WTC11 (cell line): ENCODE results near the gene ZNF467. TPM values are rescaled to one million over a fixed set of nuclear protein-coding genes. Genes with fewer than 3 reads are reported as not detected.

Source experiments
- ATAC-seq: fragments of 200-7000 bp; cut with Tn5 transposase; 2 replicates; pipeline ENCODE4 v1.10.0; 2021; ENCODE audit warnings: mild to moderate bottlenecking, moderate library complexity
- Bru-seq: library from RNA; stranded (reverse); fragments of 400-500 nt; gene quantifications from one replicate; lab custom pipeline; 2021; lab: Mats Ljungman, UMichigan
- CTCF ChIA-PET: fragments of 300-600 bp; sonication (Branson Sonifier 250); formaldehyde crosslinking; loops from one replicate; lab custom pipeline; 2021; ENCODE audit warnings: antibody characterized with exemption; lab: Charles Lee
- POLR2A ChIA-PET: fragments of 350-600 bp; sonication (Branson Sonifier 250); formaldehyde crosslinking; loops from one replicate; lab custom pipeline; 2021; ENCODE audit warnings: antibody characterized with exemption; lab: Charles Lee
- DNase-seq: peaks from one replicate; pipeline ENCODE4 v3.0.0; 2021; ENCODE audit warnings: low spot score
- H3K27ac Mint-ChIP-seq: 2 replicates; pipeline ENCODE4 v1.8.0; 2021; ENCODE audit warnings: mixed read lengths
- H3K27me3 Mint-ChIP-seq: 2 replicates; pipeline ENCODE4 v1.8.0; 2021; ENCODE audit warnings: low read depth, mild to moderate bottlenecking, moderate library complexity, mixed read lengths
- H3K36me3 Mint-ChIP-seq: 2 replicates; pipeline ENCODE4 v1.8.0; 2021; ENCODE audit warnings: mixed read lengths
- H3K4me1 Mint-ChIP-seq: 2 replicates; pipeline ENCODE4 v1.8.0; 2022; ENCODE audit warnings: mixed read lengths
- H3K4me3 Mint-ChIP-seq: 2 replicates; pipeline ENCODE4 v1.8.0; 2021; ENCODE audit warnings: mild to moderate bottlenecking, moderate library complexity, mixed read lengths
- H3K9me3 Mint-ChIP-seq: 2 replicates; pipeline ENCODE4 v1.8.0; 2021; ENCODE audit warnings: mixed read lengths
- ARID4B ChIP-seq: sonication (generic); formaldehyde crosslinking; IDR thresholded peaks from 2 replicates; pipeline ENCODE4 v1.8.0; 2023; ENCODE audit warnings: missing genetic modification reagents, mild to moderate bottlenecking, borderline replicate concordance
- E2F1 ChIP-seq: sonication (generic); formaldehyde crosslinking; IDR thresholded peaks from 2 replicates; pipeline ENCODE4 v1.8.0; 2022; ENCODE audit warnings: mild to moderate bottlenecking, missing genetic modification reagents
- FOXJ3 ChIP-seq: sonication (generic); formaldehyde crosslinking; IDR thresholded peaks from 2 replicates; pipeline ENCODE4 v1.9.0; 2021; ENCODE audit warnings: missing genetic modification reagents, mild to moderate bottlenecking, borderline replicate concordance
- GABPB1 ChIP-seq: sonication (generic); formaldehyde crosslinking; IDR thresholded peaks from 2 replicates; pipeline ENCODE4 v1.8.1; 2023; ENCODE audit warnings: mild to moderate bottlenecking, missing genetic modification reagents
- GTF2I ChIP-seq: fragments of 250-450 bp; sonication (Bioruptor Pico); conservative IDR thresholded peaks from 2 replicates; pipeline ENCODE4 v1.4.0; 2021; ENCODE audit warnings: mild to moderate bottlenecking
- MLX ChIP-seq: sonication (generic); formaldehyde crosslinking; IDR thresholded peaks from 2 replicates; pipeline ENCODE4 v1.8.1; 2023; ENCODE audit warnings: mild to moderate bottlenecking, missing genetic modification reagents, moderate library complexity
- MYBL2 ChIP-seq: sonication (generic); formaldehyde crosslinking; IDR thresholded peaks from 2 replicates; pipeline ENCODE4 v1.8.1; 2023; ENCODE audit warnings: mild to moderate bottlenecking, moderate library complexity, missing genetic modification reagents
- STAT6 ChIP-seq: sonication (generic); formaldehyde crosslinking; conservative IDR thresholded peaks from 2 replicates; pipeline ENCODE4 v1.8.1; 2023; ENCODE audit warnings: mild to moderate bottlenecking, low read depth, missing genetic modification reagents, moderate library complexity
- TEAD1 ChIP-seq: sonication (generic); formaldehyde crosslinking; IDR thresholded peaks from 2 replicates; pipeline ENCODE4 v1.8.0; 2022; ENCODE audit warnings: mild to moderate bottlenecking, missing genetic modification reagents
- ZNF423 ChIP-seq: fragments of 250-450 bp; sonication (Bioruptor Pico); IDR thresholded peaks from 2 replicates; pipeline ENCODE4 v2.1.2; 2022; ENCODE audit warnings: mild to moderate bottlenecking, moderate library complexity
- long read RNA-seq, 3 experiments: library from RNA in 1 of 3; library from capped mRNA in 1 of 3; library from polyadenylated mRNA in 1 of 3; unstranded in 2 of 3; stranded (forward) in 1 of 3; transcript quantifications; one replicate each; pipeline ENCODE4 v2.0.0, GENCODE V29; 2021
- total RNA-seq: library from RNA; stranded (reverse); gene quantifications from 3 replicates; pipeline ENCODE4 v1.2.3, GENCODE V29; 2021
- TF ChIP-seq, protein P1 (sequence below): sonication (generic); formaldehyde crosslinking; IDR thresholded peaks from 2 replicates; pipeline ENCODE4 v1.8.0; 2022; ENCODE audit warnings: mild to moderate bottlenecking, missing genetic modification reagents

ZNF467 gene, protein sequence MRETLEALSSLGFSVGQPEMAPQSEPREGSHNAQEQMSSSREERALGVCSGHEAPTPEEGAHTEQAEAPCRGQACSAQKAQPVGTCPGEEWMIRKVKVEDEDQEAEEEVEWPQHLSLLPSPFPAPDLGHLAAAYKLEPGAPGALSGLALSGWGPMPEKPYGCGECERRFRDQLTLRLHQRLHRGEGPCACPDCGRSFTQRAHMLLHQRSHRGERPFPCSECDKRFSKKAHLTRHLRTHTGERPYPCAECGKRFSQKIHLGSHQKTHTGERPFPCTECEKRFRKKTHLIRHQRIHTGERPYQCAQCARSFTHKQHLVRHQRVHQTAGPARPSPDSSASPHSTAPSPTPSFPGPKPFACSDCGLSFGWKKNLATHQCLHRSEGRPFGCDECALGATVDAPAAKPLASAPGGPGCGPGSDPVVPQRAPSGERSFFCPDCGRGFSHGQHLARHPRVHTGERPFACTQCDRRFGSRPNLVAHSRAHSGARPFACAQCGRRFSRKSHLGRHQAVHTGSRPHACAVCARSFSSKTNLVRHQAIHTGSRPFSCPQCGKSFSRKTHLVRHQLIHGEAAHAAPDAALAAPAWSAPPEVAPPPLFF
- total RNA-seq, result 0.70 to 1.2 TPM (median 0.73 TPM) in 3 replicates
- Bru-seq, nascent RNA, result percentile 16 among the genes with signal in this experiment
- long read RNA-seq, experiment 1, partial matches to known transcripts, result 0 of 2 reads
- long read RNA-seq, experiment 1, other reads (novel, unspliced or antisense), result 2 of 2 reads
- long read RNA-seq, experiment 2, partial matches to known transcripts, result 0 of 1 reads
- long read RNA-seq, experiment 2, other reads (novel, unspliced or antisense), result 0 of 1 reads
- long read RNA-seq, experiment 3, result 0 reads

GRCh38 chr7:149773446-149774236 lies at the start of gene ZNF467:
Gene ZNF467, minus strand, starts transcription at chr7:149773588. Its CDS starts 2,556 bp downstream, at chr7:149771032.
- Mint-ChIP-seq H3K4me3 (peak within 1 kb of the TSS; percentile 78), H3K4me1 (peaks cover 15% of the 10 kb centered on the region), H3K36me3 (no peaks in the 10 kb centered on the region), H3K9me3 (no peaks in the 10 kb centered on the region), H3K27me3 (peaks cover 62% of the 10 kb centered on the region), H3K27ac (no peak within 1 kb of the TSS)
- ChIA-PET CTCF (interaction anchor here (0.6 to 2.8 kb wide), 17 partner anchors 8 to 628 kb away, joined by 3 to 33 read pairs (median 5); partner anchors contain the start of gene ZNF862), POLR2A (interaction anchor here (1.2 kb wide), 1 partner anchor 9 kb away, joined by 3 read pairs; no protein-coding TSS in a partner anchor)
- no peak for ATAC-seq
- TF ChIP-seq ZNF423 (peak; percentile 48; the same call in 1 of the 2 replicates), FOXJ3 (CRISPR knock-in tag) (no peak)
- DNase-seq, result no peak

DNA sequence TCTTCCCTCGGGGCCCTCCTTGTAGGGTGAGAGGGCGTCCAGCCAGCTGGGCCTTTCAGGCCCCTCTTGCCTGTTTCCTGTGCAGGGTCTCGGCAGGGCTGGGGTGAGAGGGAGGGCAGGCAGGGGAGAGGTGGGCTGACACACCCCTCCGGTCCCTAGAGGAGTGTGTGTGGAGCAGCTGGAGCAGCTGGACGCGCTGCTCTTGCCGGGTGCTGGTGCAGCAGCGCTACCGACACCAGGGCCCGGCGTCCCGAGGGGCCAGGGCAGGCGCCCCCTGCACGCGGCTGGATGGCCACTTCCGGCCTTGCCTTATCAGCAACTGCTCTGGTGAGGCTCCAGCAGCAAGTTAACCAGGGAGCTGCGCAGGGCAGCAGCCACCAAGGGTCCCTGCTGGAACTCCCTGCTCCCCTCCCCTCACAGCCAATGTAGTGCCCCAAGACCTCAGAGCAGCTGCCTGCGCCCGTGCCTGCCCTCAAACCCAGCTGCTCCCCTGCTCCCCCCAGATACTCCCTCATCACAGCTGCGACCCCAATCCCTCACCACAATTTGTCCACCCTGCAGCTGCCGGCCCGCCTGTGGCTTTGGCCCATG lies 49.1 kb upstream of the ZNF467 start:
- H3K4me3 Mint-ChIP-seq, result no peak overlapping the region
- TF ChIP-seq, protein P1, sequence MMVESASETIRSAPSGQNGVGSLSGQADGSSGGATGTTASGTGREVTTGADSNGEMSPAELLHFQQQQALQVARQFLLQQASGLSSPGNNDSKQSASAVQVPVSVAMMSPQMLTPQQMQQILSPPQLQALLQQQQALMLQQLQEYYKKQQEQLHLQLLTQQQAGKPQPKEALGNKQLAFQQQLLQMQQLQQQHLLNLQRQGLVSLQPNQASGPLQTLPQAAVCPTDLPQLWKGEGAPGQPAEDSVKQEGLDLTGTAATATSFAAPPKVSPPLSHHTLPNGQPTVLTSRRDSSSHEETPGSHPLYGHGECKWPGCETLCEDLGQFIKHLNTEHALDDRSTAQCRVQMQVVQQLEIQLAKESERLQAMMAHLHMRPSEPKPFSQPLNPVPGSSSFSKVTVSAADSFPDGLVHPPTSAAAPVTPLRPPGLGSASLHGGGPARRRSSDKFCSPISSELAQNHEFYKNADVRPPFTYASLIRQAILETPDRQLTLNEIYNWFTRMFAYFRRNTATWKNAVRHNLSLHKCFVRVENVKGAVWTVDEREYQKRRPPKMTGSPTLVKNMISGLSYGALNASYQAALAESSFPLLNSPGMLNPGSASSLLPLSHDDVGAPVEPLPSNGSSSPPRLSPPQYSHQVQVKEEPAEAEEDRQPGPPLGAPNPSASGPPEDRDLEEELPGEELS (CRISPR knock-in tag), result no peak
- TF ChIP-seq E2F1 (CRISPR knock-in tag) (no peak), MLX (no peak), TEAD1 (no peak), MYBL2 (no peak), STAT6 (CRISPR knock-in tag) (no peak), GABPB1 (CRISPR knock-in tag) (no peak), GTF2I (CRISPR knock-in tag) (no peak), ARID4B (CRISPR knock-in tag) (no peak)
- H3K27me3 Mint-ChIP-seq, result no peaks in the 10 kb centered on the region; the same call in 1 of the 2 replicates
- CTCF ChIA-PET, result interaction anchor here (0.7 to 1.0 kb wide), 3 partner anchors 9 to 22 kb away, joined by 3 read pairs; partner anchors contain the start of gene ZNF862
- DNase-seq (peak; percentile 10), ATAC-seq (no peak)
- no peaks in the 10 kb centered on the region for H3K4me1 Mint-ChIP-seq
- no peak overlapping the region for H3K27ac Mint-ChIP-seq
- H3K9me3 Mint-ChIP-seq, result peaks cover 3% of the 10 kb centered on the region; the same call in 1 of the 2 replicates
- POLR2A ChIA-PET, result no interaction called here
- no peaks in the 10 kb centered on the region for H3K36me3 Mint-ChIP-seq
